Hematopoietic multipotent progenitor cell treated with erythropoietin and hydrocortisone succinate and interleukin-3 and kit ligand, for 8 days (in vitro differentiated cells): ENCODE results near the gene POMGNT2.
A peak's percentile ranks its signal among the peaks of the same experiment; 100 is the strongest.

Source experiments
- DNase-seq: peaks from one replicate; pipeline ENCODE4 v3.0.0-alpha.2; 2015

Gene POMGNT2

DNA sequence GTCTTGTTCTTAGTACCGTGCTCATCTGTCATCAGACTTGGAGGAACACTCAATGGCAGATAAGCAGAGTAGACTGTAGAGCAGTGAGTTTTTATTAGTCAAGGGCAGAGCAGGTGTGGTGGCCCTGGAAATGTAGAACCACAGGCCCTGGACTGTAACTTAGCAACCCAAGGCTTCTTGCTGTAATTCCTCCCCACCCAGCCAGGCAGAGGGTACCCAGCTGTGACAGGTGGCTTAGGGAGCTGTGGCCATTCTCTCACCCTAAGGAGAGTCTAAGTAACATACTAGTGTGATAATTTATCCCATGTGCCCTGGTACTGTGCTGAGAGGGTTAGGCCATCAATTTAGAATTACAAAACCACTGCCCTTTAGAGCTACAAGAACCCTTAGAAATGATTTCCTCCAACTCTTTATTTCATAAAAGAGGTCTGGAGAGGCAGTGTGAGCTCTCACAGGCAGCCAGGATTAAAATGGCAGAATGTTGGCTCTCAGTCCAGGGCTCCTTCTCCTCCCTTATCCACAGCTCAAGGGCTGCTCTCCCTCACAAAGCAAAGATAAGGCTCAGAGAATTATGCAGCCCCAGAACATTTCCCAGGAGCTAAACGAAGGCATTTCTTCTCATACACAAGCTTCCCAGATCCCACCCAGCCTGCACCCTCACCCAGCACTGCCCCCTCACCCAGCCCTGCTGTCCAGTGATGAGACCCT lies 3.0 kb downstream of the POMGNT2 start:
- peak; percentile 43 for DNase-seq

DNA sequence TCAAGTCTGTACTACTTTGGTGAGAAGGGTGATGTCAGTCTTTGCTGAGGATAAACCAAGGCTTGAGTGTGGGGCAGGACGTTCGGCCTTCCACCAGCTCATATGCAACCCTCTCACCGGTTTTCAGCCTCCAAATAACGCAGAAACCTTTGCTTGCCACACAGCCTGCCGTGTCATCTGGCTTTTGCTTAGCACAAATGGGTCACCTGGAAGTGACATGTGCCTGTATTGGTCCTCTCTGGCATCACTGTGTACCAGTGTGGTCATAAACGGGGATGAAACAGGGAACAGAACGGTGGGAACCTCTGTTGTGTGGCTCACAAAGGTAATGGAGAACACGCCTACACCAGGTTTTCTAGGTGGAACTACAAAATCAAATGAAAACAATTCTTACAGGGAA lies 7.1 kb downstream of the POMGNT2 start:
- no peak for DNase-seq

DNA sequence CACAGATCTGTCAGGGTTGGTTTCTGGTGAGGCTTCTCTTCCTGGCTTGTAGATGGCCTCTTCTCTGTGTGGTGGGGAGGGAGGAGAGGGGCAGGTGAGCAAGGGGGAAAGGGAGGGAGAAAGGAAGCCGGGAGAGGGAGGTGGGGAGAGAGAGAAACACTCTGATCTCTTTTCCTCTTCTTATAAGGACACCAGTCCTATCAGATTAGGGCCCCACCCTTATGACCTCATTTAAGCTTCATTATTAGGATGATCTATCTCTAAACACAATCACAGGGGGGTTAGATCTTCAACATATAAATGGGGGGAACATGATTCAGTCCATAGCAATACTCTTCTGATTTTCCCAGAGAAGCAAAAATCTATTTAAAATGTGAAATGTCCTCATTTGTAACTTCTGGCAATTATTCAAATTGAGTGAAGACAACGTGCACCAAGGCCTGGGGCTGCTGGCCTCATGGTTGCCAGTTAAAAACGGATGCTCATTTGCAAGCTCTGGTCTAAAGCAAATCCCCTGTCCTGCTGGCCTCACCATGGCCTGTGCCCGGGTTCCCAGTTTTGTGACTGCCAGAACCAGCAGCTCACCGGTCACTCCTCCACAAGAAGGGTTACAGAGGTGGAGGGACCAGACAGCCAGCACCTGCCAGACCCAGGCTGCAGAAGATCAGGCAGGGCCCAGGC lies 8.3 kb downstream of the POMGNT2 start:
- no peak for DNase-seq

DNA sequence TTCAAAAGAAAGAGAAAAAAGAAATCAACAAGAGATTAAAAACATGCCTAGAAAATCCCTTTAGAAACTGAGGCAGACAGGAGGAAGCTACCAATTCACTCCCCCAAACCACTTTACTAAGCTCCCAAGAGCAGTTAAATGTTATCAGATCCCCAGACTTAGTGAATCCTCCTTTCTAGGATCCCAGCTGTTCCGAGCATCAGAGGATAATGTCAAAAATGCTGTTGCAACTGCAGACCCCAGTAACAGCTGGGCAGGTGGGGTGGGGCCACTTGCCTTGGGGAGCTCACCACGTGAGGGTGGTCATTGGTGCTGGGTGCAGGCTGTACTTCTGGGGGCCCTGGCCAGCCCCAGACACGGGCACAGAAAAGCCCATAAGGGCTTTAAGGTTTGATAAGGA lies 9.1 kb downstream of the POMGNT2 start:
- DNase-seq = no peak

GRCh38 chr3:43095370-43095769 lies 10.5 kb downstream of the POMGNT2 start:
- no peak for DNase-seq

DNA sequence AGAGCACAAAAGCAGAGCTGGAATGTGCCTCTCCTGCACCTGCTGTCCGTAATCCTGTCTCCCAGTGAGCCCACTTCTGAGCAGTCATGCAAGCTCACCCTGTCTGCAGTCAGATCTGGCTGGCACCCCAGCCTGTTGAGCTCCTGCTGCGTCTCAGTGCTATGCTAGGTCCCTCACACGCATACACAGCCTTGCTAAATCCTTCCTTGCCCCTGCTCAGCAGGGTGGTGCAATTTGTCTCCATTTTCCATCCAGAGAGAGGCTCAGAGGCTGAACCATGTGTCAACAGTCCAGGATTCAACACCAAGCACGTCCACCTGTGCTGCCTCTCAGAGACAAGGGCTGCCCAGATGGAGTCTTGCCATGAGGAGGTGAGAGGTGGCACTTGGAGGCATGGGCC lies 11.0 kb downstream of the POMGNT2 start:
- DNase-seq = no peak

DNA sequence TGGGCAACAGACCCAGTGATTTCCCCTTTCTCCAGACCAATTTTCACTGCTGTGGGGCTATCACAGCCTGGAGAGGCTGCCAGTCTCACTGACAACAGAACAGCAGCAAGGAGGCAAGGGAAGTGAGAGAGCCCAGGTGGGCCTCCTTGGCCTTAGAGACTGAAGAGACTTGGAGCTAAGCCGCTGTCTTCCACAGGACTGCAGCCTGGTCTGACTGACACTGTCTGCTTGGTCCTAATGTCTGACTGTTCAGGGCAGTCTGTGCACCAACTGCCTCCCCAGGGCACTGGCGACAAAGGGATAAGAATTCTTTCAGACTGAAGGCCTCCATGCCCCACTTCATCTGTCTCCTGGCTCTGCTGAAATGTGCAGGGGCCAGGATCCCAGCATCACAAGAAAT lies 11.5 kb downstream of the POMGNT2 start:
- no peak for DNase-seq

DNA sequence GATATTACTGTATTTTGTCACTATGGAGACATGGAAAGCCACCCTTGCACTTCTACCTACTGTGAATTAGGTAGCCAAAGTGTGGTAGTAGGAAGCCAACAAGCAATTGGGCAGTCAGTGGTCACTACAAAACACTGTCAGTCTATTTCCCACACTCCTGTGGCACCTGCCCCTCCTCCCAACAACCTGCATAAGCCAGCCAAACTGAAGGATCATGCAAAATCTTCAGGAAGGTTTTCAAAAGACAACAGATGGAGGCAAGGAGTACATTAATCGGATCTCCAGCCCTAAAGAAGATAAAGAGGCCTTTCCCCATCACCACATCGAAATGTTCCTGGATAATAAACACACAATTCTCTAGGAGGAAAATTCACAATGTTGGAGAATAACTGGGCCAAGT lies 11.9 kb downstream of the POMGNT2 start:
- no peak for DNase-seq

DNA sequence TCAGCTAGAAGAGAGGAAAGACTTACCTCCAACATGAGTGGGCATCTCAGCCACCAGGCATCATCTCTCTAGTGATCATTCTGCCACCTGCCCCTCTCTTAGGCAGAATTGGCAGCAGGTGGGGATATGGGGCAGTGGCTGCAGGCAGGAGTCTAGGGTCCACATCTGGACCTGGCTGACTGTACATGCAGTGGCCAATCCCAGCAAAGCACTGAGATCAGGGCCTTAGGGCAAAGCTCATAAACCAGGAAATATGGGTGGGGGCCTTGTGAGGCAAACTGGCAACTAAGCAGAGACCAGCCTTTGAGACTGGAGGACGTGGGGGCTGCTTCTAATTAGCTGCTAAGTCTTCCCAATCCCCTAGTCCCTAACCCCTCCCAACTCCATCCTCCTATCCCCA lies 12.9 kb downstream of the POMGNT2 start:
- DNase-seq = no peak

DNA sequence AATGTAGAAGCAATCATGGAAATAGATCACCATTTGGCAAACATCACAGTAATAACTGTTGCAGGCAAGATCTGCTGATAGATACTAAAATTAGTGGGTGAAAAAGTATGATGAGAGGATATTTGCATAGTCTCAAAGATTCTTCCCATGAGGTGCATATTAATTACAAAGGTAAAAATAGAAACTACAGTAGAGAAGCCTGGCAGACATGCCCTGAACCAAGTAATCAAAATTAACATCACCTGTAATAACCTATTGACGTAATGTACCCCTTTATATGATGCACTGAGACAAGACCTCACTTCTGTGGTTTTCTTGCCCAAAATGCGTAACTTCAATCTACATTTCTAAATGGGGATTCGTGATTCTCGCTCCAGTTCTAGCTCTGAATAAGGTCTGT lies 14.4 kb downstream of the POMGNT2 start:
- DNase-seq = no peak

GRCh38 chr3:43090238-43090637 lies 15.6 kb downstream of the POMGNT2 start:
- no peak for DNase-seq

DNA sequence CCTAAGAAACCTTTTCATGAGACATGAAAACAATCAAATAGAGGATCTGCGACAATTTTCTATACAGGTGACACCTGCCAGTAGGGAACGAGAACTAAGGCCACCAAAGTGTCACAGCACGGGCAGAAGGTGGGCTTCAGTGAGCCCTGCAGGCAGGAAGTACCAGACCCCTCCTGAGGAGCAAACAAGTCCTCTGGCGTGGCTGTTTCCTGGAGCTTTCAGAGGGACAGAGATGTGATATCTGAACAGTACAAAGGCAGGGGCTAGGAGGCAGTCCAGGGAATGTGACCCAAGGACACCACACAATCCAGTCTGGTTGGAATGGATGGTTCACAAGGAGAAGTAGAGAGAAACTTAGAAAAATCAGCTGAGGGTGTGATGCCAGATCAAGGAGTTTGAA lies 16.8 kb downstream of the POMGNT2 start:
- no peak for DNase-seq

DNA sequence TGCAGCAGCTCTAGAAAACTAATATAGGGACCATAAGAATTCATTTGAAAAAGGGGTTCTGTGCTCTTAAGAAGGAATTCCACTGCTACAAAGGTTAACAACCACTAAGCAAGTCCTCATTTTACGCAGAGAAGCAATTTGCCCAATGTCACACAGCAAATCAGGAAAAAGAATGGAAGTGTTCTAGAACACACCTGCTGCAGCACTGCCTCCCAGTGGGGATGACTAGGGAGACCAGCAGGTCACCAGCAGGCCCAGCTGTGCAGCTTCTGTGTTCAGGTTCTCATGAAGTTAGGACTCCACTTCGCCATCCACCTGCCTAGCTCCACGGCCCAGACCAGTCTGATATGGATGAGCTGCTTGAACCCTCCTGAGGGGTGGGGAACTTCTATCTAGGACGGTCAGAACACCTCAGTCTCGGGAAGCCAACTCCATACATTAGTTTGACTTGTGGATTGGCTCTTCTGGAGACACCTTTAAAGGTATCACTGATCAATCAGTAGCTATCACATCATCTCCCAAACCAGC lies 18.6 kb downstream of the POMGNT2 start:
- DNase-seq = no peak

GRCh38 chr3:43086460-43087165 lies 19.3 kb downstream of the POMGNT2 start:
- DNase-seq = no peak

DNA sequence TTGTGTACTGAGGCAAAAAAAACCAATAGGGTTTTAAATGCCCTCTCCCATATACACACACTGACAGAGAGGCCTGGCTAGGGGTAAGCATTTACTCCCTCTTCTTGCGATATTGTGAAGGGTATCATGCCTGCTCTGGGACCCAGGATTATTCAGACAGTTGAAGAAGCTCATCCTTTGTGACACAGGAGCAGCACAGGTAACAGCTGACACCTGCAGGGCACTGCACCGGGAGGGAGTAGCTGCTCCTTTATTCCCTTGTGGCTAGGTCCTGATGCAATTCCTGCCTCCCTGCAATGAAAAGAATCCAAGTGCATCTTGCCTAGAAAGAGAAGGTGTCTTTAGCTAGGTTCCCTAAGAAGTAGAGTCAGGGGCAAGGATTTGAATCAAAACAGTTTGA lies 23.4 kb downstream of the POMGNT2 start:
- DNase-seq = no peak

DNA sequence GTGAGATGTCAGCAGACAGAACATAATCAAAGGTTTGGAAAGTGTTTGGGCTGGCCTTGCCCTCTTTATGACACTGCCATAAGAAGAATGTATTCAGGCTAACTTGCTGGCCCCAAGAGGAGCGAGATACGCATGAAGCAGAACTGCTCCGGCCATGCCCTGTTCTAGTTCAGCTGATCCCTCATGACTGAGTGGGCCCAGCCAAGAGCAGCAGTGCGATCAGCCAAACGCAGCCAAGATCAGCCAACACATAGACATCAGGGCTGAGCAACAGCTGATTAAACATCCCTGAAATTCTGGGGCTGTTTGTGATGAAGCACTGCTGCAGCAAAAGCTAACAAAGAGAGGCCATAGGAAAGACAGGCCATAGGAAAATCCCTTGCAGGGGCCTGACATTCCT lies 24.1 kb downstream of the POMGNT2 start:
- DNase-seq = no peak

DNA sequence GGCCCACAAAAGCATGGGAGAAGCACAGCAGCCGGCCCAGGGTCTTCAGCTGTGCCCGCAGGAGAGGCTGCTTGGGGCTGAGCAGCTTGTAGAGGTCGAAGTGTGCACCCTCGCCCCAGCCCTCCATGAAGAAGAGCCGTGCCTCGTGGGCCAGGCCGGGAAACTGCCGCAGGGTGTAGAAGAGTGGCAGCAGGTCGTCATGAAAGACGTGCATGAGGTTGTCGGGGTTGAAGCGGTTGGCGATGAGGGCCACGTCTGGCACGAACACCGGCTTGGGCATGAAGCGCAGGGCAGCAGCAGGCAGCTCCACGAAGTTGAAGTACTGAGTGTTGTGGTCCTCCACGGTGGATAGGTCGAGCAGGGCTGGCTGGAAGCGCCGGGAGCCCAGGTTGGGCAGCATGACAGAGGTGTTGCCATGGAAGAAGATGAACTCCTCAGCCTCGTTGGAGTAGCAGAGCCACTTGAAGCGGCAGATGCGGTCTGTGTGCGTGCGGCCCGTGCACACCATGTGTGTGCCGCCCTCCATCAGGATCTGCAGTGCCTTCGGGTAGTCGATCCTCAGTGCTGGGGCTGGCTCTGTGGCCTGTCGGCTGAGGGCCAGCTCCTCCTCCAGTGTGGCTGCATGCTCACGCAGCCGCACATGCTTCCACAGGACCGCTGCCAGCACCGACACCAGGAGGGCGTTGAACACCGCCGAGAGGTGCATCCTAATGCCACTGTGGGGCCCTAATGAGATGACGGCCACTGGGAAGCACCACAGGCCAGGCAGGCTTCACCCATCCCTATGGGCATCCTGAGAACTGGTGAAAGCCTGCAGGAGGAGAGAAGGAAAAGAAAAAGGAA lies 24.9 kb downstream of the POMGNT2 start:
- DNase-seq = no peak

- no peak for DNase-seq
These were observed 26.1 kb downstream of the POMGNT2 start for GRCh38 chr3:43079536-43080332.

DNA sequence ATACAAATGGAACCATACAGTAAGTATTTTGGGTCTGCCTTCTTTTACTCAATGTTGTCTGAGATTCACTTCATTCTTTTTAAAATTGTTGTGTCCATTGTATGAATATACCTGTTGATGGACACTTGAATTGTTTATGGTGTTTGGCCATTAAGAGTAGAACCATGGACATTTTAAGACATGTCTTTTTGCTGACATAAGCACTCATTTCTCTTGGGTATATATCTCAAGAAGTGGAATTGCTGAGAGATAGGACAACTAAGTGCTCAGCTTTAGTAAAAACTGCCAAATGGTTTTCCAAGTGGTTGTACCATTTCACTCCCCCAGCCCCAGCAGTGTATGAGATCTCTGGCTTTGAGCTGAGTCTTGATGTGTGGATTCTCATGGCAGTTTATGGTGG lies 28.2 kb downstream of the POMGNT2 start:
- DNase-seq = no peak

GRCh38 chr3:43077261-43077660 lies 28.6 kb downstream of the POMGNT2 start:
- no peak for DNase-seq

DNA sequence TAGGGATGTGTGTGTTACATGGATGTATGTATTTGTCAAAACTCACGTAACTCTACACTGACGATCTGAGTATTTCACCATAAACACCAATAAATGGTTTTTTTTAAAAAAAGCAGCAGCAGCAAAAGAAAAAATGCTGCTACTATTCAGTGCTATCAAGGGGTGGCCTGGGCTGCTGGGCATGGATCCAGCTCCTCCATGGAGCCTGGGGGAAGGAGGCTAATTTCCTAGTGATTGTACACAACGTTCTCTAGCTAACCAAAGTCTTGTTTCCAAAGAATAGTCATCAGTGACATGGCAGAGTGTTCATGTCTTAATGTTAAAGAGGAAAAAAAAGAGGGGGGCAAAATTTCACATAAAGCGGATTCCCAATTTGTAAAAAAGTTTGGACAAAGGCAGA lies 29.0 kb downstream of the POMGNT2 start:
- DNase-seq = no peak
